HEK293 (cell line): ENCODE data around the gene KCP.
A peak's percentile ranks its signal among the peaks of the same experiment; 100 is the strongest.

Source experiments
- CTCF ChIA-PET: fragments of 350-600 bp; formaldehyde crosslinking; extraction: SDS; loops from one replicate; lab custom pipeline; 2021; ENCODE audit warnings: antibody characterized with exemption; lab: Yijun Ruan, JAX
- POLR2A ChIA-PET: fragments of 300-600 bp; formaldehyde crosslinking; extraction: SDS; loops from one replicate; lab custom pipeline; 2020; ENCODE audit warnings: antibody characterized with exemption, inconsistent platforms; lab: Yijun Ruan, JAX
- H3K27ac ChIP-seq: fragments of 200-500 bp; sonication (Bioruptor generic); 2 replicates; pipeline ENCODE4 v1.5.1; 2014; ENCODE audit warnings: low read depth, low read length, control low read depth, inconsistent platforms; ENCODE audit errors: extremely low read depth
- H3K36me3 ChIP-seq, 2 experiments: fragments of 200-500 bp in 1 of 2; sonication (Bioruptor generic) in 1 of 2; 1 replicate in 1 of 2; 2 replicates in 1 of 2; pipeline ENCODE4 v1.5.1; 2014 to 2017; ENCODE audit warnings: inconsistent platforms in 2 of 2, low read length in 2 of 2; ENCODE audit not compliant: control insufficient read depth in 2 of 2, insufficient read depth in 1 of 2
- H3K4me1 ChIP-seq: fragments of 200-500 bp; sonication (Bioruptor generic); 2 replicates; pipeline ENCODE4 v1.5.1; 2014; ENCODE audit warnings: mild to moderate bottlenecking, low read length, inconsistent platforms; ENCODE audit not compliant: control insufficient read depth, insufficient read depth
- H3K4me3 ChIP-seq: 2 replicates; pipeline ENCODE4 v1.5.1; 2011; ENCODE audit warnings: low read depth, mild to moderate bottlenecking, control low read depth, low read length, moderate library complexity
- H3K9me3 ChIP-seq: fragments of 200-500 bp; sonication (Bioruptor generic); 2 replicates; pipeline ENCODE4 v1.5.1; 2014; ENCODE audit warnings: low read depth, low read length, inconsistent platforms; ENCODE audit not compliant: control insufficient read depth, insufficient read depth
- GLIS1 ChIP-seq: fragments of 450-650 bp; formaldehyde crosslinking; IDR thresholded peaks from 2 replicates; pipeline ENCODE4 v1.5.1; 2016; ENCODE audit warnings: missing biosample characterization, missing genetic modification characterization
- GLIS2 ChIP-seq: fragments of 450-650 bp; formaldehyde crosslinking; IDR thresholded peaks from 2 replicates; pipeline ENCODE4 v1.5.1; 2016; ENCODE audit warnings: missing biosample characterization, missing genetic modification characterization
- KLF10 ChIP-seq: fragments of 450-650 bp; IDR thresholded peaks from 2 replicates; pipeline ENCODE4 v1.5.1; 2018; ENCODE audit warnings: missing biosample characterization, mild to moderate bottlenecking, missing genetic modification characterization
- KLF8 ChIP-seq: fragments of 450-650 bp; formaldehyde crosslinking; IDR thresholded peaks from 2 replicates; pipeline ENCODE4 v1.5.1; 2016; ENCODE audit warnings: missing biosample characterization, missing genetic modification characterization
- KLF9 ChIP-seq: fragments of 450-650 bp; formaldehyde crosslinking; IDR thresholded peaks from 2 replicates; pipeline ENCODE4 v1.5.1; 2016; ENCODE audit warnings: missing biosample characterization, missing genetic modification characterization, low read depth
- MEIS1 ChIP-seq: sonication (generic); formaldehyde crosslinking; IDR thresholded peaks from 2 replicates; pipeline ENCODE4 v1.8.1; 2022; ENCODE audit warnings: missing genetic modification reagents, mild to moderate bottlenecking, borderline replicate concordance
- SCRT1 ChIP-seq: fragments of 450-650 bp; formaldehyde crosslinking; IDR thresholded peaks from 2 replicates; pipeline ENCODE4 v1.5.1; 2016; ENCODE audit warnings: missing biosample characterization, missing genetic modification characterization, borderline replicate concordance
- SCRT2 ChIP-seq: fragments of 450-650 bp; formaldehyde crosslinking; IDR thresholded peaks from 2 replicates; pipeline ENCODE4 v1.5.1; 2016; ENCODE audit warnings: missing biosample characterization, missing genetic modification characterization
- TSHZ1 ChIP-seq: fragments of 450-650 bp; formaldehyde crosslinking; IDR thresholded peaks from 2 replicates; pipeline ENCODE4 v1.5.1; 2016; ENCODE audit warnings: missing biosample characterization, missing genetic modification characterization, borderline replicate concordance
- ZIC2 ChIP-seq: fragments of 450-650 bp; formaldehyde crosslinking; IDR thresholded peaks from 2 replicates; pipeline ENCODE4 v1.5.1; 2016; ENCODE audit warnings: missing biosample characterization, missing genetic modification characterization
- ZNF19 ChIP-seq: fragments of 450-650 bp; formaldehyde crosslinking; IDR thresholded peaks from 2 replicates; pipeline ENCODE4; 2016; ENCODE audit warnings: missing biosample characterization, missing genetic modification characterization, low read depth
- ZNF248 ChIP-seq: fragments of 450-650 bp; formaldehyde crosslinking; IDR thresholded peaks from 2 replicates; pipeline ENCODE4 v1.5.1; 2017; ENCODE audit warnings: missing biosample characterization, missing genetic modification characterization
- ZNF335 ChIP-seq: fragments of 450-650 bp; formaldehyde crosslinking; conservative IDR thresholded peaks from 2 replicates; pipeline ENCODE4 v1.5.1; 2016; ENCODE audit warnings: missing biosample characterization, missing genetic modification characterization
- ZNF544 ChIP-seq: fragments of 450-650 bp; formaldehyde crosslinking; IDR thresholded peaks from 2 replicates; pipeline ENCODE4 v1.5.0; 2017; ENCODE audit warnings: missing biosample characterization, missing genetic modification characterization
- ZNF561 ChIP-seq: fragments of 450-650 bp; IDR thresholded peaks from 2 replicates; pipeline ENCODE4 v1.5.1; 2018; ENCODE audit warnings: missing biosample characterization, missing genetic modification characterization, borderline replicate concordance
- ZNF626 ChIP-seq: fragments of 450-650 bp; sonication (Bioruptor Pico); formaldehyde crosslinking; IDR thresholded peaks from 2 replicates; pipeline ENCODE4 v1.5.1; 2018; ENCODE audit warnings: missing biosample characterization, missing genetic modification characterization, inconsistent platforms
- ZNF701 ChIP-seq: fragments of 450-650 bp; formaldehyde crosslinking; IDR thresholded peaks from 2 replicates; pipeline ENCODE4 v1.5.1; 2016; ENCODE audit warnings: missing biosample characterization, missing genetic modification characterization
- ZNF777 ChIP-seq: fragments of 450-650 bp; formaldehyde crosslinking; IDR thresholded peaks from 2 replicates; pipeline ENCODE4 v1.5.1; 2017; ENCODE audit warnings: missing biosample characterization, missing genetic modification characterization, borderline replicate concordance
- ZNF791 ChIP-seq: fragments of 450-650 bp; formaldehyde crosslinking; IDR thresholded peaks from 2 replicates; pipeline ENCODE4 v1.5.1; 2016; ENCODE audit warnings: missing biosample characterization, missing genetic modification characterization
- ZNF830 ChIP-seq: fragments of 450-650 bp; IDR thresholded peaks from 2 replicates; pipeline ENCODE4 v1.5.0; 2018; ENCODE audit warnings: missing biosample characterization, missing genetic modification characterization, low read depth, mild to moderate bottlenecking, moderate library complexity

KCP gene

GRCh38 chr7:128848289-128849155 lies 62.0 kb downstream of the KCP start:
- ChIA-PET CTCF (interaction anchor here (1.2 kb wide), 1 partner anchor 35 kb away, joined by 4 read pairs; no protein-coding TSS in a partner anchor), POLR2A (interaction anchor here (0.7 kb wide), 1 partner anchor 13 kb away, joined by 3 read pairs; no protein-coding TSS in a partner anchor)
- H3K4me1 ChIP-seq = no peaks in the 10 kb centered on the region
- H3K4me3 ChIP-seq = no peak overlapping the region
- TF ChIP-seq GLIS2 (tag by site-specific recombination) = 0 out of 2 replicates have a peak, but pooled peaks have one; percentile 30
- TF ChIP-seq ZNF248 (tag by site-specific recombination) = no peak
- TF ChIP-seq ZNF701 = no peak
- no peak for TF ChIP-seq ZNF626 (tag by site-specific recombination)
- TF ChIP-seq ZNF777 (tag by site-specific recombination) = no peak
- no peak for TF ChIP-seq ZNF544 (tag by site-specific recombination)
- no peak for TF ChIP-seq ZNF335
- peaks cover 0 to 94% of the 10 kb centered on the region in 2 experiments; a peak in 1 of 3 replicates for H3K36me3 ChIP-seq
- H3K27ac ChIP-seq = no peak overlapping the region
- no peaks in the 10 kb centered on the region for H3K9me3 ChIP-seq

GRCh38 chr7:128847721-128848211 lies 62.7 kb downstream of the KCP start:
- ChIA-PET CTCF (no interaction called here), POLR2A (interaction anchor here (0.6 kb wide), 1 partner anchor 14 kb away, joined by 3 read pairs; no protein-coding TSS in a partner anchor)
- H3K36me3 ChIP-seq = peaks cover 0 to 94% of the 10 kb centered on the region in 2 experiments; a peak in 1 of 3 replicates
- TF ChIP-seq SCRT2 (tag by site-specific recombination) (no peak), TSHZ1 (tag by site-specific recombination) (no peak), KLF8 (tag by site-specific recombination) (no peak), SCRT1 (no peak), MEIS1 (CRISPR knock-in tag) (no peak), ZNF830 (tag by site-specific recombination) (no peak), KLF9 (tag by site-specific recombination) (no peak), ZNF791 (tag by site-specific recombination) (no peak), KLF10 (tag by site-specific recombination) (no peak), ZNF561 (no peak), GLIS1 (tag by site-specific recombination) (0 out of 2 replicates have a peak, but pooled peaks have one; percentile 48), ZIC2 (tag by site-specific recombination) (peak; percentile 90), ZNF19 (tag by site-specific recombination) (no peak)
- TF ChIP-seq, all 188 proteins: peak for 2
- Histone ChIP-seq H3K4me3 (no peak overlapping the region), H3K4me1 (no peaks in the 10 kb centered on the region), H3K27ac (no peak overlapping the region), H3K9me3 (no peaks in the 10 kb centered on the region)
